SKM-1 treated with dmso at 0.1 percent for 144 hours (cell line): ENCODE measurements around the gene LDLRAD2.
"Not testable (repeated sequence)": the region's sequence is repeated elsewhere in the genome, so short reads cannot be mapped to it uniquely, and the experiment has no call there.

Experiments used
- DNase-seq: peaks from one replicate; lab custom pipeline; 2025; ENCODE audit not compliant: unreplicated experiment; lab: John Stamatoyannopoulos, UW

The LDLRAD2 gene

GRCh38 chr1:21823980-21824702 lies 12.1 kb downstream of the LDLRAD2 start:
- no peak for DNase-seq

GRCh38 chr1:21824926-21825325 lies 12.9 kb downstream of the LDLRAD2 start:
- DNase-seq = no peak

- DNase-seq = no peak
Observed at GRCh38 chr1:21825393-21825792, 13.3 kb downstream of the LDLRAD2 start.

- DNase-seq = not testable (repeated sequence)
Observed at GRCh38 chr1:21826694-21827093, 14.6 kb downstream of the LDLRAD2 start.

GRCh38 chr1:21827141-21827679 lies 15.1 kb downstream of the LDLRAD2 start:
- no peak for DNase-seq

GRCh38 chr1:21828075-21828474 lies 16.0 kb downstream of the LDLRAD2 start:
- DNase-seq = no peak

- DNase-seq = no peak
Observed at GRCh38 chr1:21828506-21829210, 16.6 kb downstream of the LDLRAD2 start.

- no peak for DNase-seq
Observed at GRCh38 chr1:21829294-21829693, 17.2 kb downstream of the LDLRAD2 start.

GRCh38 chr1:21830792-21831453 lies 18.9 kb downstream of the LDLRAD2 start:
- DNase-seq = no peak

- no peak for DNase-seq
Observed at GRCh38 chr1:21831454-21831970, 19.4 kb downstream of the LDLRAD2 start.

- DNase-seq = no peak
Observed at GRCh38 chr1:21833392-21833976, 21.4 kb downstream of the LDLRAD2 start.

- DNase-seq = no peak
Observed at GRCh38 chr1:21834094-21834493, 22.0 kb downstream of the LDLRAD2 start.

- no peak for DNase-seq
Observed at GRCh38 chr1:21834666-21835065, 22.6 kb downstream of the LDLRAD2 start.

- DNase-seq = no peak
Observed at GRCh38 chr1:21836010-21836409, 23.9 kb downstream of the LDLRAD2 start.

GRCh38 chr1:21836729-21837128 lies 24.7 kb downstream of the LDLRAD2 start:
- DNase-seq = no peak

- no peak for DNase-seq
Observed at GRCh38 chr1:21837476-21837875, 25.4 kb downstream of the LDLRAD2 start.

- DNase-seq = no peak
Observed at GRCh38 chr1:21838359-21839157, 26.5 kb downstream of the LDLRAD2 start.

GRCh38 chr1:21839337-21840037 lies 27.4 kb downstream of the LDLRAD2 start:
- DNase-seq = no peak

- no peak for DNase-seq
Observed at GRCh38 chr1:21840981-21841380, 28.9 kb downstream of the LDLRAD2 start.
